AG09309 (cell line): ENCODE data around the gene TMEM131.

Source experiments
- DNase-seq: peaks from one replicate; pipeline ENCODE4 v3.0.0-alpha.2; 2010; ENCODE audit warnings: low read depth
- H3K4me3 ChIP-seq: 2 replicates; pipeline ENCODE4 v1.5.1; 2011; ENCODE audit warnings: mild to moderate bottlenecking, low read depth, low read length, moderate library complexity; ENCODE audit not compliant: control insufficient read depth
- TF ChIP-seq, protein P1 (sequence below): IDR thresholded peaks from 2 replicates; pipeline ENCODE4 v1.5.1; 2011; ENCODE audit warnings: mild to moderate bottlenecking, low read depth, low read length, inconsistent platforms; ENCODE audit not compliant: insufficient read depth, control insufficient read depth; ENCODE audit errors: missing control alignments

TMEM131 gene

DNA sequence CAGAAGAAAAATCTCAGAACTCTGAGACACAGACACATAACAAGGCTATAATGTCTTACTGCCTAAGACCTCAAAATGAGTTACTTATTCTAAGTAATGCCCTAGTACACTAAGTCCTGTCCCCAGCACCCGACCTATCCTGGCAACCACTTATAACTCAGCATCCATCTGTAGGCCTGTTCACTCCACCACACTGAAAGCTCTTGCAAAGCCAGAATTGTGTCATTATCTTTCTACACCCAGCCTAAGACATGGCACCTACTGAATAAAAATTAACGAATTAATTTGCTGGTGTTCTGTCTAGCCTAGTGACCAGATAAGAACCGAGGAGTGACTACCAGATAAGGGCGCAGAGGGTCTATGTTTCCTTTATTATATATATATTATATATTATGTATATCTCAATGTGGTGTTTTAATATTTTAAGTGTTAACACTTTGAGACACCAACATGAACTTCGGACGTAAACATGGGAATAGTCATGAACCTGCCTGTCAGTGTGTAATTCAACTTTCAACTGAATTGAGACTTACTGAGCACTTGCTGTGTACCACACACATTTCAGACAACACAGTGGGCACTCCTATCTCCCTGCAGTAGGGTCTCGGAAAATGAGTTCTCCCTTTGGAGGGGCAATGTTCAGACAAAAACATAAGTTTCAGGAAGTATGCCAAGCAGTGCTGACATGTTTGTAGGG, 27.7 kb downstream of the TMEM131 start:
- no peak overlapping the region for H3K4me3 ChIP-seq
- DNase-seq = no peak
- TF ChIP-seq, protein P1, sequence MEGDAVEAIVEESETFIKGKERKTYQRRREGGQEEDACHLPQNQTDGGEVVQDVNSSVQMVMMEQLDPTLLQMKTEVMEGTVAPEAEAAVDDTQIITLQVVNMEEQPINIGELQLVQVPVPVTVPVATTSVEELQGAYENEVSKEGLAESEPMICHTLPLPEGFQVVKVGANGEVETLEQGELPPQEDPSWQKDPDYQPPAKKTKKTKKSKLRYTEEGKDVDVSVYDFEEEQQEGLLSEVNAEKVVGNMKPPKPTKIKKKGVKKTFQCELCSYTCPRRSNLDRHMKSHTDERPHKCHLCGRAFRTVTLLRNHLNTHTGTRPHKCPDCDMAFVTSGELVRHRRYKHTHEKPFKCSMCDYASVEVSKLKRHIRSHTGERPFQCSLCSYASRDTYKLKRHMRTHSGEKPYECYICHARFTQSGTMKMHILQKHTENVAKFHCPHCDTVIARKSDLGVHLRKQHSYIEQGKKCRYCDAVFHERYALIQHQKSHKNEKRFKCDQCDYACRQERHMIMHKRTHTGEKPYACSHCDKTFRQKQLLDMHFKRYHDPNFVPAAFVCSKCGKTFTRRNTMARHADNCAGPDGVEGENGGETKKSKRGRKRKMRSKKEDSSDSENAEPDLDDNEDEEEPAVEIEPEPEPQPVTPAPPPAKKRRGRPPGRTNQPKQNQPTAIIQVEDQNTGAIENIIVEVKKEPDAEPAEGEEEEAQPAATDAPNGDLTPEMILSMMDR = no peak

DNA sequence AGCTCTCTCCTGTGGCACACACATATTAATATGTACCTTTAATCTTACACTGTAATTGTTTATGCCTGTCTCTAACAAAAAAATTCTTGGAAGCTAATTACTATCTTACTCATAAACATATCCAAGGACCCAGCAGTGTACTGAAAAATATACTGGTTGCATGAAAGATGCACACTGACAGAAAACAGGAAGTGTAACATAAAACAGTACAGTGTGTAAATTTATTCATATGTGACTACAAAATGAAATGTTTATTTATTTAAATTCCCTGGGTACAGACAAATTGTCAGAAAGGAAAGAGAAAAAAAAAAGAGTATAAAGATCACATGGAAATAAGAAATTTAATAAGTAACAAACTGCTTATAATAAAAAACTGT, 28.5 kb downstream of the TMEM131 start:
- no peak for DNase-seq
- no peak overlapping the region for H3K4me3 ChIP-seq

DNA sequence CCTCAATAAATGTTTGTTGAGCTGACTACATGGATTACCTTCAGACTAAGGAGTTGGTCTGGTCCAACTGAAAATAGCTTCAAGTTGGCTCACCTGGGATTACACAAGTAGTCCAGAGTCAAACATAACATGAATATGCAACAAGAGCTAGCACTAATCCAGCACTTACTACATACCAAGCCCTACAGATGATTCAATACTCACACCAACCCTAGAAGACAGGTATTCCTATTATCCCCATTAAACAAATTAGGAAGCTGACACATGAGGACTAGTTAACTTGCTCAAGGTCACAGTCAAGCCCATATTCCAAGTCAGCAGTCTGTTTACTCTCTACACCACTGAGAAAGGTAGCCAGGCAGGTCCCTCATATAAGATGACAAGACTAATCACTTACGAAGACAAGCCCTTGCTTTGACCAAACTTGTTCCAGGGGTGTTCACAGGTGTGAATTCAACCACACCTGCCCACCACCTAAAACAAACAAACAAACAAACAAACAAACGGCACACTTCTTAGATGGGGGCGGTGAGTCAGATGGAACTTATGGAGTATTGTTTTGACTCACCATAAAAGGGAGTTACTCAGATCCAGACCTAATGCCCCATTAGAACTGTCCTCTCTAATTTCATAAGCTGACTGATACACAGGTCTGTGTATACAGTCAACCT, 29.1 kb downstream of the TMEM131 start:
- no peak overlapping the region for H3K4me3 ChIP-seq
- no peak for DNase-seq

More for the DNA sequence above, 28.5 kb downstream of the TMEM131 start:
- TF ChIP-seq, protein P1 = no peak

DNA sequence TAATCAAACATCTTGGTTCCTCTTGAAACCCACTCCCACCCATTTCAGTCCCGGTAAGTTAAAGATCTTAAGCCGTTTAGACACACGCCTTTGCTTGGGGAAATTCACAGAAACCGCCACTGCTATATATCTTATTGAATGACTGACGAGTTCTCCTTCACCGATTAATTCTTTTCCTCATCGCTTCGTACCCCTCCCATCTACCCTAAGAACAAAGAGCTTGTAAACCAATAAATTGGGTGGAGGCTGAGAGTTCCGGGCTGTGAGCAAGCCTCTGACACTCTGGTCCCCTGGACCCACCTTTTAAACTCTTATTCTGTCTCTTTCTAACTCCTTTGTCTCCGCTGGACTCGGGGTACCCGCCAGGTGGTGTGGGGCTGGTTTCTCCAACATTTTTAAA, 30.6 kb downstream of the TMEM131 start:
- H3K4me3 ChIP-seq = no peak overlapping the region
- TF ChIP-seq, protein P1 = no peak
- no peak for DNase-seq

More for the DNA sequence above, 29.1 kb downstream of the TMEM131 start:
- TF ChIP-seq, protein P1 = no peak

DNA sequence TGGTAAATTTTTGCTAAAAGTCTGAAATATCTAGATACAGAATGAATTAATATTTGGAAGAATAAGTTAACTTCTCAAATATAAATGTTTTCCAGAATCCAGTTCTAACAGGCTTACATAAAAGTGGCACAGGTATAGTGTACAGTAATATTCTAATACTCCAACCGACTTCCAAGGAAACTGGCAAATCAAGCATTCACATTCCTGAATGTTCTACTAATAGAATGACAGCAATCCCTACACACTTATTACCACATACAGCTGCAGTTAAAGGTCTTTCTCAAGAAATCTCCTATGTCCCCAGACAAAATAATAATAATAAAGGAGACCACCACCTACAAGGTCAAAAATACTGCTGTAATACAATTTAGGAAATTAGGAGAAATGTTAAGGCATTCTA, 31.9 kb downstream of the TMEM131 start:
- TF ChIP-seq, protein P1 = no peak
- DNase-seq = no peak

DNA sequence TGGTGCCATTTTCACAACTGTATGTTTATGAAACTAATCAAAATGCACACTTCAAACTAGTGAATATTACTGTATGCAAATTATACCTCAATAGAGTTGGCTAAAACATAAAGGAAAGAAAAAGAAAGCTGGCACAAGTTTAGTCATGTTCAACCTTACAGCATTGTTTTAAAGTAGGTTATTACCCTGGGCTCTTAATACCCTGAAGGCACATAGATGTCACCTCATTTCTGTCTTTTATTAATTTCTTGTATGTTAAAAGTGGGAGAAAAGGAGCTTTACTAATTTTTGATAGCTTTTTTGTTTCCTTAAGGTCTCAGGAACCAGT, 32.7 kb downstream of the TMEM131 start:
- TF ChIP-seq, protein P1 = no peak
- DNase-seq = no peak
- no peak overlapping the region for H3K4me3 ChIP-seq

More for the DNA sequence above, 31.9 kb downstream of the TMEM131 start:
- no peak overlapping the region for H3K4me3 ChIP-seq

DNA sequence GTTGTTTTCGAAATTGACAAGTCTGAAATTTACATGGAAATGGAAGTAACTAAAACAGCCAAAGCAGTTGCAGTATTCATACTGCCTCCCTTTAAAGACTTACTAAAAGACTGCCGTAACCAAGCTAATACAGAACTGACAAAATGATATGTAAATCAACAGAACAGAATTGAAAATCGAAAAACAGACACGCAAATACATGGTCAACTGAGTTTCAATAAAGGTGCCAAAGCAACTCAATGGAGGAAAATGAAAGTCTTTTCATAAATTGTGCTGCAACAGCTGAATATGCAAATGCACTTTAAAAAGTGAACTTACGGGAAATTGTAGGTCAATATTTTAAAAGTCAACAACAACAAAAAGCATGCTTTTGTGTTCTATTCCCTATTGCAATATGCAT, 34.2 kb downstream of the TMEM131 start:
- no peak overlapping the region for H3K4me3 ChIP-seq
- DNase-seq = no peak
- TF ChIP-seq, protein P1 = no peak
